ENCODE measurements around the gene C3orf62.

GRCh38 chr3:49295489-49296058 is 18.5 kb upstream of the C3orf62 start:
- TF ChIP-seq CTCF (conservative IDR thresholded peaks at IDR 0.05) (peak; percentile 72), EZH2 (IDR thresholded peaks at IDR 0.05; ENCODE audit: low read depth) (no peak)

Measured in PC-9 (cell line).